ENCODE measurements around the gene TMEM88. TPM values are rescaled to one million over a fixed set of nuclear protein-coding genes. Genes with fewer than 3 reads are reported as not detected.
A peak's percentile ranks its signal among the peaks of the same experiment; 100 is the strongest.
"Not testable (repeated sequence)": the region's sequence is repeated elsewhere in the genome, so short reads cannot be mapped to it uniquely, and the experiment has no call there.

TMEM88 gene
- total and polyA plus RNA-seq, 2 donors (not counting 1 experiment from before 2014, with no cell fraction given) = 5.1 to 9.5 TPM

GRCh38 chr17:7862692-7863437 is 8.0 kb downstream of the TMEM88 start:
- Histone ChIP-seq H2AFZ (ENCODE audit: insufficient read depth, low read depth, low read length, poor library complexity, severe bottlenecking) (no peak overlapping the region), H4K20me1 (ENCODE audit: control insufficient read depth, insufficient read depth, low read length, poor library complexity, severe bottlenecking) (no peaks in the 10 kb centered on the region), H3K4me3 (ENCODE audit: control extremely low read depth in 1 of 5, extremely low read depth in 1 of 5, insufficient read depth in 1 of 5, low read depth in 2 of 5, low read length in 4 of 5) (no peak overlapping the region), H3K36me3 (replicated peaks in 1 of 2; ENCODE audit: control extremely low read depth in 1 of 2, control insufficient read depth in 1 of 2, extremely low read depth in 1 of 2, insufficient read depth in 2 of 2, low read length in 1 of 2) (peaks cover 1 to 4% of the 10 kb centered on the region in 2 experiments), H3K27ac (ENCODE audit: low read length in 2 of 2) (no peak overlapping the region), H3K27me3 (replicated peaks in 1 of 4; ENCODE audit: control extremely low read depth in 1 of 4, control insufficient read depth in 3 of 4, insufficient read depth in 4 of 4, low read length in 3 of 4) (no peaks in the 10 kb centered on the region), H3K9ac (ENCODE audit: low read length) (no peak overlapping the region), H3K9me3 (ENCODE audit: control extremely low read depth in 1 of 3, control insufficient read depth in 2 of 3, insufficient read depth in 1 of 3, low read length in 2 of 3) (no peaks in the 10 kb centered on the region), H3K4me2 (replicated peaks; ENCODE audit: low read depth, low read length, poor library complexity, severe bottlenecking) (no peak overlapping the region), H3K4me1 (ENCODE audit: control insufficient read depth in 2 of 2, insufficient read depth in 2 of 2, low read length in 2 of 2) (peaks cover 9 to 18% of the 10 kb centered on the region in 2 donors), H3K79me2 (ENCODE audit: control insufficient read depth, insufficient read depth, low read length) (peaks cover 10% of the 10 kb centered on the region)
- WGBS (ENCODE audit: insufficient coverage) = 80% methylated on average over 1 of the region's 3 CpGs
- Mint-ChIP-seq H3K4me3 (no peak overlapping the region), H3K27me3 (no peaks in the 10 kb centered on the region), H3K9me3 (ENCODE audit: insufficient read depth) (no peaks in the 10 kb centered on the region), H3K4me1 (peaks cover 9% of the 10 kb centered on the region), H3K27ac (peak overlapping the region; percentile 5)
- ATAC-seq (ENCODE audit: low read depth) = no peak
- intact Hi-C loops (cut with micrococcal nuclease) = loop anchor here (1.0 kb wide), 2 partner anchors 127 to 194 kb away; no protein-coding TSS in a partner anchor
- TF ChIP-seq, protein P1, sequence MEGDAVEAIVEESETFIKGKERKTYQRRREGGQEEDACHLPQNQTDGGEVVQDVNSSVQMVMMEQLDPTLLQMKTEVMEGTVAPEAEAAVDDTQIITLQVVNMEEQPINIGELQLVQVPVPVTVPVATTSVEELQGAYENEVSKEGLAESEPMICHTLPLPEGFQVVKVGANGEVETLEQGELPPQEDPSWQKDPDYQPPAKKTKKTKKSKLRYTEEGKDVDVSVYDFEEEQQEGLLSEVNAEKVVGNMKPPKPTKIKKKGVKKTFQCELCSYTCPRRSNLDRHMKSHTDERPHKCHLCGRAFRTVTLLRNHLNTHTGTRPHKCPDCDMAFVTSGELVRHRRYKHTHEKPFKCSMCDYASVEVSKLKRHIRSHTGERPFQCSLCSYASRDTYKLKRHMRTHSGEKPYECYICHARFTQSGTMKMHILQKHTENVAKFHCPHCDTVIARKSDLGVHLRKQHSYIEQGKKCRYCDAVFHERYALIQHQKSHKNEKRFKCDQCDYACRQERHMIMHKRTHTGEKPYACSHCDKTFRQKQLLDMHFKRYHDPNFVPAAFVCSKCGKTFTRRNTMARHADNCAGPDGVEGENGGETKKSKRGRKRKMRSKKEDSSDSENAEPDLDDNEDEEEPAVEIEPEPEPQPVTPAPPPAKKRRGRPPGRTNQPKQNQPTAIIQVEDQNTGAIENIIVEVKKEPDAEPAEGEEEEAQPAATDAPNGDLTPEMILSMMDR (IDR thresholded peaks at IDR 0.05) = peak; percentile 84
- no peak for TF ChIP-seq EZH2 (IDR thresholded peaks at IDR 0.05; ENCODE audit: borderline replicate concordance, insufficient read depth, low read depth, low read length, poor library complexity, severe bottlenecking)
- DNase-seq = peak; percentile 74
- ChIA-PET CTCF (interaction anchor here (0.6 to 8.6 kb wide), 34 partner anchors 7 to 1039 kb away, joined by 3 to 144 read pairs (median 5); partner anchors contain the start of gene RNF227), POLR2A (interaction anchor here (0.7 kb wide), 1 partner anchor 50 kb away, joined by 5 read pairs; no protein-coding TSS in a partner anchor)

DNA sequence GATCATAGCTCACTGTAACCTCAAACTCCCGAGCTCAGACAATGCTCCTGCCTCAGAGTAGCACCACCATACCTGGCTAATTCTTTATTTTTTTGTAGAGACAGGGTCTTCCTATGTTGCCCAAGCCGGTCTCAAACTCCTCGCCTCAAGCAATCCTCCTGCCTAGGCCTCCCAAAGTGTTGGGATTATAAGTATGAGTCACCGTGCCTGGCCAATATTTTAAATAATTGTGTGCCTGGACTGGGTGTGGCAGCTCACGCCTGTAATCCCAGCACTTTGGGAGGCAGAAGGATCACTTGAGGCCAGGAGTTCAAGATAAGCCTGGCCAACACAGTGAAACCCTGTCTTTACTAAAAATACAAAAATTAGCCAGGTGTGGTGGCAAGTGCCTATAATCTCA is 9.5 kb downstream of the TMEM88 start:
- H3K36me3 ChIP-seq (replicated peaks in 1 of 2; ENCODE audit: control extremely low read depth in 1 of 2, control insufficient read depth in 1 of 2, extremely low read depth in 1 of 2, insufficient read depth in 2 of 2, low read length in 1 of 2); H3K27me3 Mint-ChIP-seq; DNase-seq; H3K4me3 ChIP-seq (ENCODE audit: control extremely low read depth in 1 of 5, extremely low read depth in 1 of 5, insufficient read depth in 1 of 5, low read depth in 2 of 5, low read length in 4 of 5); intact Hi-C loops (cut with micrococcal nuclease); H2AFZ ChIP-seq (ENCODE audit: insufficient read depth, low read depth, low read length, poor library complexity, severe bottlenecking); H4K20me1 ChIP-seq (ENCODE audit: control insufficient read depth, insufficient read depth, low read length, poor library complexity, severe bottlenecking); H3K4me3 Mint-ChIP-seq; H3K9ac ChIP-seq (ENCODE audit: low read length); H3K4me1 ChIP-seq (ENCODE audit: control insufficient read depth in 2 of 2, insufficient read depth in 2 of 2, low read length in 2 of 2); ATAC-seq (ENCODE audit: low read depth); H3K27me3 ChIP-seq (replicated peaks in 1 of 4; ENCODE audit: control extremely low read depth in 1 of 4, control insufficient read depth in 3 of 4, insufficient read depth in 4 of 4, low read length in 3 of 4); H3K9me3 Mint-ChIP-seq (ENCODE audit: insufficient read depth); H3K27ac ChIP-seq (ENCODE audit: low read length in 2 of 2); H3K4me2 ChIP-seq (replicated peaks; ENCODE audit: low read depth, low read length, poor library complexity, severe bottlenecking); POLR2A ChIA-PET; H3K27ac Mint-ChIP-seq; H3K9me3 ChIP-seq (ENCODE audit: control extremely low read depth in 1 of 3, control insufficient read depth in 2 of 3, insufficient read depth in 1 of 3, low read length in 2 of 3): not testable (repeated sequence)
- H3K79me2 ChIP-seq (ENCODE audit: control insufficient read depth, insufficient read depth, low read length) = peaks cover 11% of the 10 kb centered on the region
- WGBS (ENCODE audit: insufficient coverage) = 96% methylated on average over 3 of the region's 5 CpGs
- CTCF ChIA-PET = interaction anchor here (0.7 to 8.6 kb wide), 21 partner anchors 10 to 195 kb away, joined by 3 to 144 read pairs (median 5); partner anchors contain the start of gene RNF227
- H3K4me1 Mint-ChIP-seq = peaks cover 11% of the 10 kb centered on the region
